Stimulated activated naive CD4-positive, alpha-beta T cell treated with Interleukin-2 at 50 U/mL for 16 hours (primary cell): Measurements from ENCODE around the gene TBX6.
"Not testable (repeated sequence)": the region's sequence is repeated elsewhere in the genome, so short reads cannot be mapped to it uniquely, and the experiment has no call there.

Source experiments
- DNase-seq: peaks from one replicate; lab custom pipeline; 2025; lab: John Stamatoyannopoulos, UW

Gene TBX6

GRCh38 chr16:30065943-30066760, 25.6 kb downstream of the TBX6 start:
- peak; percentile 43 for DNase-seq

- peak; percentile 96 for DNase-seq
These were observed 26.4 kb downstream of the TBX6 start, which contains the start of gene ALDOA for GRCh38 chr16:30065102-30065942. TSS of gene ALDOA (plus strand) at chr16:30065760. CDS start at chr16:30066898, 1,138 bp downstream.

GRCh38 chr16:30064729-30065101, 27.0 kb downstream of the TBX6 start:
- DNase-seq, result no peak

- peak; percentile 64 for DNase-seq
These were observed 27.6 kb downstream of the TBX6 start for GRCh38 chr16:30063893-30064728.

- DNase-seq, result no peak
These were observed 28.3 kb downstream of the TBX6 start for GRCh38 chr16:30063278-30063892.

- no peak for DNase-seq
These were observed 30.7 kb downstream of the TBX6 start for GRCh38 chr16:30060836-30061554.

- DNase-seq, result no peak
These were observed 31.4 kb downstream of the TBX6 start for GRCh38 chr16:30060346-30060745.

- DNase-seq, result peak; percentile 11
These were observed 36.7 kb downstream of the TBX6 start for GRCh38 chr16:30054959-30055553.

- no peak for DNase-seq
These were observed 37.3 kb downstream of the TBX6 start for GRCh38 chr16:30054451-30054850.

GRCh38 chr16:30053376-30054015, 38.2 kb downstream of the TBX6 start:
- DNase-seq, result no peak

GRCh38 chr16:30052671-30053372, 38.9 kb downstream of the TBX6 start:
- DNase-seq, result peak; percentile 88

GRCh38 chr16:30051518-30051917, 40.2 kb downstream of the TBX6 start:
- DNase-seq, result no peak

GRCh38 chr16:30049871-30050270, 41.9 kb downstream of the TBX6 start:
- no peak for DNase-seq

GRCh38 chr16:30046588-30046987, 45.1 kb downstream of the TBX6 start:
- DNase-seq, result no peak

- no peak for DNase-seq
These were observed 45.5 kb downstream of the TBX6 start for GRCh38 chr16:30046178-30046577.

GRCh38 chr16:30041841-30042240, 49.9 kb downstream of the TBX6 start:
- no peak for DNase-seq

GRCh38 chr16:30040690-30041089, 51.0 kb downstream of the TBX6 start:
- DNase-seq, result not testable (repeated sequence)

GRCh38 chr16:30040221-30040620, 51.5 kb downstream of the TBX6 start:
- no peak for DNase-seq
